HUES6 (cell line): Measurements from ENCODE around the gene USP17L27.
"Not testable (repeated sequence)": the region's sequence is repeated elsewhere in the genome, so short reads cannot be mapped to it uniquely, and the experiment has no call there.

ENCODE experiments used
- H3K27ac ChIP-seq: 2 replicates; pipeline ENCODE4 v1.7.0; 2013; ENCODE audit warnings: low read depth, mild to moderate bottlenecking, low read length, inconsistent platforms
- H3K27me3 ChIP-seq: 2 replicates; pipeline ENCODE4 v1.6.1; 2013; ENCODE audit warnings: low read length; ENCODE audit not compliant: control insufficient read depth, insufficient read depth
- H3K36me3 ChIP-seq: 2 replicates; pipeline ENCODE4 v1.6.1; 2013; ENCODE audit warnings: low read length; ENCODE audit not compliant: control insufficient read depth, insufficient read depth
- H3K4me1 ChIP-seq: 2 replicates; pipeline ENCODE4 v1.6.1; 2013; ENCODE audit warnings: low read length; ENCODE audit not compliant: control insufficient read depth, insufficient read depth
- H3K4me3 ChIP-seq: 2 replicates; pipeline ENCODE4 v1.5.1; 2013; ENCODE audit warnings: low read depth, low read length
- H3K9ac ChIP-seq: one replicate; pipeline ENCODE4 v1.6.1; 2013; ENCODE audit warnings: mild to moderate bottlenecking, low read length
- H3K9me3 ChIP-seq: 2 replicates; pipeline ENCODE4 v1.6.1; 2013; ENCODE audit warnings: low read depth, low read length; ENCODE audit not compliant: control insufficient read depth, insufficient read depth

Gene USP17L27

DNA sequence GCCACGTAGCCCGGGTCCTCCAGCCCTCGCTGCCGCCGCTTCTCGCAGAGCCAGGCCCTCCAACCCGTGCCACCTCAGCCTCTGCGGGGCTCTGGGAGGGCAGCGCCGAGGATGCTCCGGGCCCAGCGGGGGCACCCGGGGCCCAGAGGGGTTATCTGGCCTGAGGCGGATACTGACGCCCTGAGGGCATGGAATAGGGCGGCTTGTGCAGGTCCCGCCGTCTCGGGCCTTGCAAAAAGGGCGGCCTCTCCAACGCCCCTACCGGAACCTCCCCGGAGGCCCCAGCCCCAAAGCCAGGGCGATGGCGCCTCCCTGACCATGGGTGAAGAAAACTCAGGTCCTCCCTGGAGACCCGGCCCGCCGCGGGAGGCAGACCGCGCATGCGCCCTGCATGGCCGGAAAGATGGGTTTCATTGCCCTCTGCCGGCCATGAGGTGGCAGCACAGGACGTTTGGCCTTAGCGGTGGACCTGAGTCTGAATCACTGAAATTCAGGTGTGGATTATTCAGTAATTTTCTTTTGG is 37.1 kb downstream of the USP17L27 start:
- not testable (repeated sequence) for H3K36me3 ChIP-seq, H3K9me3 ChIP-seq, H3K27me3 ChIP-seq, H3K27ac ChIP-seq, H3K4me1 ChIP-seq
- Histone ChIP-seq H3K4me3 (peak overlapping the region; percentile 52), H3K9ac (peak overlapping the region; percentile 39)

DNA sequence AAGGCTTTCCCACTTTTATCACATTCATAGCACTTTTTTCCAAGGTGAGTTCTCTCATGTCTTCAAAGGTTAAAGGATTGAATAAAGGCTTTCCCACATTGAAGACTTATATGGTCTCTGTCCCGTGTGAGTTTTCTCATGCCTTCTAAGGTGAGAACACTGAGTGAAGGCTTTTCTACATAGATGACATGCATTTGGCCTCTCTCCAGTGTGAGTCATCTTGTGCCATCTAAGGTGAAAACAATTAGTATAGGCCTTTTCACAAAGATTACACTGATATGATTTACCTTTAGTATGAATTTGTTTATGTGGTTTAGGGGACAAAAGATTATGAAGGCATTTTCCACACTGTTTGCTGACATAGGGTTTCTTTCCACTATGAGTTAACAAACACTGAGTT is 40.2 kb downstream of the USP17L27 start:
- no peak overlapping the region for H3K27ac ChIP-seq
- no peak overlapping the region for H3K4me3 ChIP-seq
- H3K36me3 ChIP-seq = no peaks in the 10 kb centered on the region
- no peak overlapping the region for H3K9ac ChIP-seq
- H3K27me3 ChIP-seq = no peaks in the 10 kb centered on the region
- H3K9me3 ChIP-seq = no peaks in the 10 kb centered on the region
- H3K4me1 ChIP-seq = no peaks in the 10 kb centered on the region

DNA sequence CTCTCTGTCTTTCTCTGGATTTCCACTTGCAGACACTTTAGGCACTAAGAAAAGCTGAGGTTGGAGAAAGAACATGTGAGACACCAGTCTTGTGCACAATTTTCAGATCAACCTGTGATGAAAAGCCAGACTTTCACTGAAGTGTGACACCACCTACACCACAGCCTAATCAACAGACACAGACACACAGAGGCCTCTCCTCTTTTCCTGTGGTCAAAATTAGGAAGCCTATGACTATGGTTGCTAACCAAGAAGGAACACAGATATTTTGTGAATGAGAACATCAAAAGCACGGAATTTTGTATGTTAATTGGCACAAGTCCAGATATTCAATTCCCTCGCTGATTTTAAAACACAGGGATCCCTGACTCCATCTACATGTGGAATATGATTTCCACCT is 45.1 kb downstream of the USP17L27 start:
- H3K9ac ChIP-seq, H3K4me1 ChIP-seq: not testable (repeated sequence)

More for the DNA sequence above, 45.1 kb downstream of the USP17L27 start:
- H3K27me3 ChIP-seq, H3K4me3 ChIP-seq, H3K36me3 ChIP-seq, H3K9me3 ChIP-seq, H3K27ac ChIP-seq: not testable (repeated sequence)
